GM12801 (cell line): ENCODE results near the gene HELT.

Experiments
- TF ChIP-seq, protein P1 (sequence below): IDR thresholded peaks from one replicate; pipeline ENCODE4 v1.5.1; 2011; ENCODE audit warnings: control low read depth; ENCODE audit not compliant: insufficient read length; ENCODE audit errors: extremely low read depth

Gene HELT, protein sequence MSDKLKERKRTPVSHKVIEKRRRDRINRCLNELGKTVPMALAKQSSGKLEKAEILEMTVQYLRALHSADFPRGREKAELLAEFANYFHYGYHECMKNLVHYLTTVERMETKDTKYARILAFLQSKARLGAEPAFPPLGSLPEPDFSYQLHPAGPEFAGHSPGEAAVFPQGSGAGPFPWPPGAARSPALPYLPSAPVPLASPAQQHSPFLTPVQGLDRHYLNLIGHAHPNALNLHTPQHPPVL

DNA sequence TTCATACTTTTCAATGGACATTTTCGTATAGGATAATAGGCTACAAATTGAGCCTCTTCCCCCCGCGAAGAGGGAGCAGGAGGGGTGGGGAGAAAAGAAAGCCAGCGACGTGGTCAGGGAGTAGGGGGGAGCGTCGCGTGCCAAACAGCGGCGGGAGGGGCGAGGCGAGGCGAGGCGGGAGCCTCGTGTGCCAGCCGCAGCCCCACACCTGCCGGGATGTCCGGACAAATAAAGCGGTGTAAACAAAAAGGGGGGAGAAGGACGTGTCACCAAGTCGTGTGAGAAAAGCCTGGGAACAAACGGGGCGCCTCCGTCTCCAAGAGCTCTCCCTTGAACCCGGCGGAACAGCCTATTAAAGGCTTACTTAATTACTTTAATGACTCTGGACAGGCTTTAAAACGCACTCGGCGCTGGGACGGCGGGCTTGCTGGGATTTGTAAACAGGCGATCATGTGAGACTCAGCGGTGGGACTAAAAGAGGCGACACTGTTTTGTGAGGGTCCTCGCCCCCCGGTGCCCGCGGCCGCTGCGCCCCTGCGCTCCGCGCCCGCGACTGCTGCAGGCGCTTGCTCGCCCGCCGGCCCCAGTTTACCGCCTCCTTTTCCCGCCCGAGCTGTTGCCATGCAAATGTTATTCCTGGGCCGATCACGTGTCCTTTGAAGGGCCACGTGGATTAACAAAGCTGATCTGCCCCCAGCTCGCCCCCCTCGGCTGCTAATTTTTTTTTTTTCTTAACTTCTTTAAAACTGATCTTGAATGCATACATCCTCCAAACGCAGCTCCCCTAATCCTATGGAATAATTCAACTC, at the start of gene HELT:
HELT (plus strand) TSS at position 527 of the 809 bp plus-strand sequence. CDS start 439 bp downstream, outside the sequence.
- TF ChIP-seq, protein P1, sequence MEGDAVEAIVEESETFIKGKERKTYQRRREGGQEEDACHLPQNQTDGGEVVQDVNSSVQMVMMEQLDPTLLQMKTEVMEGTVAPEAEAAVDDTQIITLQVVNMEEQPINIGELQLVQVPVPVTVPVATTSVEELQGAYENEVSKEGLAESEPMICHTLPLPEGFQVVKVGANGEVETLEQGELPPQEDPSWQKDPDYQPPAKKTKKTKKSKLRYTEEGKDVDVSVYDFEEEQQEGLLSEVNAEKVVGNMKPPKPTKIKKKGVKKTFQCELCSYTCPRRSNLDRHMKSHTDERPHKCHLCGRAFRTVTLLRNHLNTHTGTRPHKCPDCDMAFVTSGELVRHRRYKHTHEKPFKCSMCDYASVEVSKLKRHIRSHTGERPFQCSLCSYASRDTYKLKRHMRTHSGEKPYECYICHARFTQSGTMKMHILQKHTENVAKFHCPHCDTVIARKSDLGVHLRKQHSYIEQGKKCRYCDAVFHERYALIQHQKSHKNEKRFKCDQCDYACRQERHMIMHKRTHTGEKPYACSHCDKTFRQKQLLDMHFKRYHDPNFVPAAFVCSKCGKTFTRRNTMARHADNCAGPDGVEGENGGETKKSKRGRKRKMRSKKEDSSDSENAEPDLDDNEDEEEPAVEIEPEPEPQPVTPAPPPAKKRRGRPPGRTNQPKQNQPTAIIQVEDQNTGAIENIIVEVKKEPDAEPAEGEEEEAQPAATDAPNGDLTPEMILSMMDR: no peak

GRCh38 chr4:184968784-184969201, 49.5 kb upstream of the HELT start:
- TF ChIP-seq, protein P1: no peak

- TF ChIP-seq, protein P1: no peak
These were observed 48.7 kb upstream of the HELT start for GRCh38 chr4:184969610-184970009.

- TF ChIP-seq, protein P1: no peak
These were observed 45.3 kb upstream of the HELT start for GRCh38 chr4:184972991-184973390.

- TF ChIP-seq, protein P1: no peak
These were observed 40.5 kb upstream of the HELT start for GRCh38 chr4:184977747-184978146.

DNA sequence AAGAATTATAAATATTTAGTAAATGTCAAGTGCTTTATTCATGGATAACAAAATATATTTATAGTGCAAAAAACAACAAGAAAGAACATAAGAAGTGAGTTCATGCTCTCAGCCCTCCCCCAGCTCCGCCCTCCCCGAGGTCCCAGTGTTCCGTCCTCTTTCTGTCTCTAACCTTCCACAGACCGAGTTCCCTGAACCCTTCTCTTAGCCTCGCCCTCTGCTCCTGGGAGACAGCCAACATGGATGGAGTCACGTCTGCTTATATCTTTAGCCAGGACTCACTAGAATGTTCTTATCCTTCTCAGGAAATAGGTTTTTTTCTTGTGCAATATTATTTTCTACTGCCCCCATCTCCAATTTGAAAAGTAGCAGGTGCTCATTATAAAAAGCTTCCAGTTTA, 40.1 kb upstream of the HELT start:
- TF ChIP-seq, protein P1: no peak

GRCh38 chr4:184979461-184980124, 38.7 kb upstream of the HELT start:
- TF ChIP-seq, protein P1: no peak
